ENCODE data around the gene TMEM178B. TPM values are rescaled to one million over a fixed set of nuclear protein-coding genes. Genes with fewer than 3 reads are reported as not detected.

Gene TMEM178B
- total and polyA plus RNA-seq, 10 of the 15 experiments (the other 5 are each of a cell fraction or from before 2014, with no cell fraction given) = 0.01 to 1.1 (median 0.04) TPM; not detected in 2

DNA sequence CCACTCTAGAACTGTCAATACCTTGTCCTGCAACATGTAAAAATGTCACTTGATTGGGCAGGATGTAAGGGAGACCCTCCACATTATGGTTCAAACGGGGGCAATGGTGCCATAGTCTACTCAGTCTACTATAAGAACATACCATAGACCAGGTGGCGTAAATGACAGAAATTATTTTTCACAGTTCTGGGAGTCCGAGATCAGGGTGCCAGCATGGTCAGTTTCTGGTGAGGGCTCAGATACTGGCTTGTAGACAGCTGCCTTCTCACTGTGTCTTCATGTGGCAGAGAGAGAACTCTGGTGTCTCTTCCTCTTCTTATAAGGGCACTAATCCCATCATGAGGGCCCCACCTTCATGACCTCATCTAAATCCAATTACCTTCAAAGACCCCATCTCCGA lies 18.7 kb upstream of the TMEM178B start:
- Histone ChIP-seq H3K36me3 (ENCODE audit: control insufficient read depth in 2 of 2, insufficient read depth in 2 of 2, low read length in 1 of 2) (no peaks in the 10 kb centered on the region), H3K4me2 (ENCODE audit: control insufficient read depth, insufficient read depth) (no peak overlapping the region), H2AFZ (ENCODE audit: control insufficient read depth, low read depth, low read length) (no peak overlapping the region), H3K79me2 (ENCODE audit: control insufficient read depth, insufficient read depth, low read length) (no peaks in the 10 kb centered on the region), H3K27ac (ENCODE audit: control insufficient read depth, insufficient read depth) (no peak overlapping the region), H3K4me1 (ENCODE audit: control insufficient read depth, insufficient read depth, low read length) (no peaks in the 10 kb centered on the region), H3K9me3 (replicated peaks; ENCODE audit: control insufficient read depth, insufficient read depth, low read length) (no peaks in the 10 kb centered on the region; the same call in 2 of the 3 replicates), H3K4me3 (no peak overlapping the region), H3K9ac (ENCODE audit: control insufficient read depth, insufficient read depth, low read length) (no peak overlapping the region), H4K20me1 (ENCODE audit: control insufficient read depth, insufficient read depth) (no peaks in the 10 kb centered on the region), H3K27me3 (replicated peaks in 1 of 2; ENCODE audit: control insufficient read depth in 2 of 2, insufficient read depth in 2 of 2, low read length in 1 of 2) (no peaks in the 10 kb centered on the region)
- ChIA-PET SMC1A (ENCODE audit: uncharacterized antibody, unreplicated experiment) (no interaction called here), CTCF (no interaction called here), RAD21 (ENCODE audit: unreplicated experiment) (no interaction called here), POLR2A (no interaction called here)
- BruUV-seq (replicated peaks) = no TSS peak
- in situ Hi-C loops (cut with MboI) = no loop called here
- DNase-seq (ENCODE audit: low read depth, low spot score) (no peak), FAIRE-seq (no peak), ATAC-seq (no peak)
- WGBS (ENCODE audit: insufficient coverage, insufficient replicate concordance, low lambda C conversion rate, missing lambda C conversion rate) = 35% methylated on average over 4 of the region's 4 CpGs
- TF ChIP-seq NR2C2 (IDR thresholded peaks at IDR 0.05; ENCODE audit: borderline replicate concordance, control insufficient read depth, insufficient read length, low read depth) (no peak), ZNF217 (IDR thresholded peaks at IDR 0.05) (no peak), BHLHE40 (IDR thresholded peaks at IDR 0.05; ENCODE audit: borderline replicate concordance in 1 of 2, low read depth in 2 of 2, low read length in 1 of 2) (no peak), MEF2A (IDR thresholded peaks at IDR 0.05; ENCODE audit: insufficient read depth, low read depth, low read length) (no peak), TBL1XR1 (IDR thresholded peaks at IDR 0.05; ENCODE audit: low read depth, low read length) (no peak), EP300 (IDR thresholded peaks at IDR 0.05; ENCODE audit: borderline replicate concordance in 1 of 2, control insufficient read depth in 1 of 2, low read depth in 2 of 2, low read length in 2 of 2) (no peak), STAT1 (conservative IDR thresholded peaks at IDR 0.05) (no peak), EGR1 (IDR thresholded peaks at IDR 0.05; ENCODE audit: borderline replicate concordance in 1 of 2, low read depth in 2 of 2, low read length in 2 of 2) (no peak), KLF5 (IDR thresholded peaks at IDR 0.05; ENCODE audit: partially characterized antibody) (no peak), YBX1 (IDR thresholded peaks at IDR 0.05) (no peak), CHD4 (IDR thresholded peaks at IDR 0.05) (no peak), FOS (IDR thresholded peaks at IDR 0.05; ENCODE audit: borderline replicate concordance, extremely low read depth, insufficient read length) (no peak), ETV6 (conservative IDR thresholded peaks at IDR 0.05 in 1 of 2, IDR thresholded peaks at IDR 0.05 in 1 of 2; ENCODE audit: borderline replicate concordance in 1 of 2, low read depth in 1 of 2) (no peak), ZNF622 (IDR thresholded peaks at IDR 0.05) (no peak)
- TF ChIP-seq, protein P1, sequence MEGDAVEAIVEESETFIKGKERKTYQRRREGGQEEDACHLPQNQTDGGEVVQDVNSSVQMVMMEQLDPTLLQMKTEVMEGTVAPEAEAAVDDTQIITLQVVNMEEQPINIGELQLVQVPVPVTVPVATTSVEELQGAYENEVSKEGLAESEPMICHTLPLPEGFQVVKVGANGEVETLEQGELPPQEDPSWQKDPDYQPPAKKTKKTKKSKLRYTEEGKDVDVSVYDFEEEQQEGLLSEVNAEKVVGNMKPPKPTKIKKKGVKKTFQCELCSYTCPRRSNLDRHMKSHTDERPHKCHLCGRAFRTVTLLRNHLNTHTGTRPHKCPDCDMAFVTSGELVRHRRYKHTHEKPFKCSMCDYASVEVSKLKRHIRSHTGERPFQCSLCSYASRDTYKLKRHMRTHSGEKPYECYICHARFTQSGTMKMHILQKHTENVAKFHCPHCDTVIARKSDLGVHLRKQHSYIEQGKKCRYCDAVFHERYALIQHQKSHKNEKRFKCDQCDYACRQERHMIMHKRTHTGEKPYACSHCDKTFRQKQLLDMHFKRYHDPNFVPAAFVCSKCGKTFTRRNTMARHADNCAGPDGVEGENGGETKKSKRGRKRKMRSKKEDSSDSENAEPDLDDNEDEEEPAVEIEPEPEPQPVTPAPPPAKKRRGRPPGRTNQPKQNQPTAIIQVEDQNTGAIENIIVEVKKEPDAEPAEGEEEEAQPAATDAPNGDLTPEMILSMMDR (IDR thresholded peaks at IDR 0.05 in 2 of 3, conservative IDR thresholded peaks at IDR 0.05 in 1 of 3; ENCODE audit: control insufficient read depth in 2 of 3, extremely low read depth in 1 of 3, insufficient read depth in 1 of 3, low read depth in 3 of 3, low read length in 3 of 3) = no peak
- TF ChIP-seq, protein P2, sequence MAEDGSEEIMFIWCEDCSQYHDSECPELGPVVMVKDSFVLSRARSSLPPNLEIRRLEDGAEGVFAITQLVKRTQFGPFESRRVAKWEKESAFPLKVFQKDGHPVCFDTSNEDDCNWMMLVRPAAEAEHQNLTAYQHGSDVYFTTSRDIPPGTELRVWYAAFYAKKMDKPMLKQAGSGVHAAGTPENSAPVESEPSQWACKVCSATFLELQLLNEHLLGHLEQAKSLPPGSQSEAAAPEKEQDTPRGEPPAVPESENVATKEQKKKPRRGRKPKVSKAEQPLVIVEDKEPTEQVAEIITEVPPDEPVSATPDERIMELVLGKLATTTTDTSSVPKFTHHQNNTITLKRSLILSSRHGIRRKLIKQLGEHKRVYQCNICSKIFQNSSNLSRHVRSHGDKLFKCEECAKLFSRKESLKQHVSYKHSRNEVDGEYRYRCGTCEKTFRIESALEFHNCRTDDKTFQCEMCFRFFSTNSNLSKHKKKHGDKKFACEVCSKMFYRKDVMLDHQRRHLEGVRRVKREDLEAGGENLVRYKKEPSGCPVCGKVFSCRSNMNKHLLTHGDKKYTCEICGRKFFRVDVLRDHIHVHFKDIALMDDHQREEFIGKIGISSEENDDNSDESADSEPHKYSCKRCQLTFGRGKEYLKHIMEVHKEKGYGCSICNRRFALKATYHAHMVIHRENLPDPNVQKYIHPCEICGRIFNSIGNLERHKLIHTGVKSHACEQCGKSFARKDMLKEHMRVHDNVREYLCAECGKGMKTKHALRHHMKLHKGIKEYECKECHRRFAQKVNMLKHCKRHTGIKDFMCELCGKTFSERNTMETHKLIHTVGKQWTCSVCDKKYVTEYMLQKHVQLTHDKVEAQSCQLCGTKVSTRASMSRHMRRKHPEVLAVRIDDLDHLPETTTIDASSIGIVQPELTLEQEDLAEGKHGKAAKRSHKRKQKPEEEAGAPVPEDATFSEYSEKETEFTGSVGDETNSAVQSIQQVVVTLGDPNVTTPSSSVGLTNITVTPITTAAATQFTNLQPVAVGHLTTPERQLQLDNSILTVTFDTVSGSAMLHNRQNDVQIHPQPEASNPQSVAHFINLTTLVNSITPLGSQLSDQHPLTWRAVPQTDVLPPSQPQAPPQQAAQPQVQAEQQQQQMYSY (CRISPR knock-in tag; IDR thresholded peaks at IDR 0.05) = no peak
- TF ChIP-seq, protein P3, sequence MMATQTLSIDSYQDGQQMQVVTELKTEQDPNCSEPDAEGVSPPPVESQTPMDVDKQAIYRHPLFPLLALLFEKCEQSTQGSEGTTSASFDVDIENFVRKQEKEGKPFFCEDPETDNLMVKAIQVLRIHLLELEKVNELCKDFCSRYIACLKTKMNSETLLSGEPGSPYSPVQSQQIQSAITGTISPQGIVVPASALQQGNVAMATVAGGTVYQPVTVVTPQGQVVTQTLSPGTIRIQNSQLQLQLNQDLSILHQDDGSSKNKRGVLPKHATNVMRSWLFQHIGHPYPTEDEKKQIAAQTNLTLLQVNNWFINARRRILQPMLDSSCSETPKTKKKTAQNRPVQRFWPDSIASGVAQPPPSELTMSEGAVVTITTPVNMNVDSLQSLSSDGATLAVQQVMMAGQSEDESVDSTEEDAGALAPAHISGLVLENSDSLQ (IDR thresholded peaks at IDR 0.05) = no peak
- intact Hi-C loops (cut with micrococcal nuclease; ENCODE audit: unreplicated experiment) = no loop called here

Measured in GM12878 (cell line).